Left renal pelvis (tissue), 4 donors: ENCODE measurements around the gene CEP135. TPM values are rescaled to one million over a fixed set of nuclear protein-coding genes. Genes with fewer than 3 reads are reported as not detected.
A peak's percentile ranks its signal among the peaks of the same experiment; 100 is the strongest.
"Not testable (repeated sequence)": the region's sequence is repeated elsewhere in the genome, so short reads cannot be mapped to it uniquely, and the experiment has no call there.

ENCODE experiments used
- DNase-seq, 4 donors: peaks; one replicate each; pipeline ENCODE4 v3.0.0-alpha.2; 2013; ENCODE audit warnings: low read depth in 4 of 4, low spot score in 3 of 4
- polyA plus RNA-seq, 4 donors: library from polyadenylated mRNA; unstranded; fragments of 120-200 nt; gene quantifications; one replicate each; pipeline ENCODE4 v1.2.1, GENCODE V29; 2013; ENCODE audit not compliant: insufficient read length in 4 of 4

The CEP135 gene
- polyA plus RNA-seq, 4 donors = 13.0 to 21.1 (median 14.3) TPM

DNA sequence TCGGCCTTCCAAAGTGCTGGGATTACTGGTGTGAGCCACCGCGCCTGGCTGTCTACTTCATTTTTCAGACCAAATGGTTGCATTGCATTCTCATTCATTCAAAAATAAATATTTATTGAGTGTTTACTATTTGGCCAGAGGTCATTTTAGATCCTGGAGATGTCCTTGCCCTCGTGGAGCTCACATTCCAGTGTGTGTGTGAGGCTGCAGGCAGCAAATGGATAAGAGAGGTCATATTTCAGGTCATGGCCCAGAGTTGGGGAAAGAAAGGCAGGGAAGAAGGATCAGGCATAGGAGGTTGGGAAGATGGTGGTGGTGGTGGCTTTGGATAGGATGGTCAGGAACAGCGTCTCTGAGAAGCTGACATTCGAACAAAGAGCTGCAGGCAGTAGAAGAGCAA is 119.1 kb downstream of the CEP135 start:
- no peak for DNase-seq

DNA sequence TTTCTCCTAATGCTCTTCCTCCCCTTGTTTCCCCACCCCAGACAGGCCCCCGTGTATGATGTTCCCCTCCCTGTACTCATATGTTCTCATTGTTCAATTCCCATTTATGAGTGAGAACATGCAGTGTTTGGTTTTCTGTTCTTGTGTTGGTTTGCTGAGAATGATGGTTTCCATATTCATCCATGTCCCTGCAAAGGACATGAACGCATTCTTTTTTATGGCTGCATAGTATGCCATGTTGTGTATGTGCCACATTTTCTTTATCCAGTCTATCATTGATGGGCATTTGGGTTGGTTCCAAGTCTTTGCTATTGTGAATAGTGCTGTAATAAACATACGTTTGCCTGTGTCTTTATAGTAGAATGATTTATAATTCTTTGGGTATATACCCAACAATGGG is 124.0 kb downstream of the CEP135 start:
- DNase-seq = not testable (repeated sequence)

GRCh38 chr4:56077676-56078075 is 128.9 kb downstream of the CEP135 start:
- no peak for DNase-seq

GRCh38 chr4:56078866-56079265 is 130.1 kb downstream of the CEP135 start:
- DNase-seq = no peak

- DNase-seq = peak in 1 of 4 donors; percentile 33
Observed at GRCh38 chr4:56080384-56080783, 131.6 kb downstream of the CEP135 start.

GRCh38 chr4:56082829-56083228 is 134.1 kb downstream of the CEP135 start:
- DNase-seq = no peak

Other genes with a start within 250 kb of the CEP135 start
- gene EXOC1L, start 129.2 kb upstream of the CEP135 start, polyA plus RNA-seq = under 1 TPM in 1 of 4 donors, not detected in 3; 0.15 TPM
- 10 to 100 TPM; 36.1 to 49.9 (median 47.8) TPM for gene EXOC1, start 95.3 kb upstream of the CEP135 start, polyA plus RNA-seq